Endothelial cell of umbilical vein (primary cell): Measurements from ENCODE around the gene GLB1L2. TPM values are rescaled to one million over a fixed set of nuclear protein-coding genes. Genes with fewer than 3 reads are reported as not detected.

Source experiments
- BruUV-seq: library from RNA; stranded (reverse); fragments of 400-500 nt; replicated peaks from 2 replicates; lab custom pipeline; 2021; lab: Mats Ljungman, UMichigan
- CTCF ChIA-PET: fragments of 300-600, 350-600 bp; sonication (Branson Sonifier 250); formaldehyde crosslinking; loops from one replicate; lab custom pipeline; 2021; ENCODE audit warnings: antibody characterized with exemption, inconsistent platforms; lab: Charles Lee
- POLR2A ChIA-PET: fragments of 300-600, 350-600 bp; sonication (Branson Sonifier 250); formaldehyde crosslinking; loops from one replicate; lab custom pipeline; 2021; ENCODE audit warnings: antibody characterized with exemption, inconsistent platforms; lab: Charles Lee
- DNase-seq: peaks from one replicate; pipeline ENCODE4 v3.0.0-alpha.2; 2011; ENCODE audit warnings: low read depth, low spot score
- FAIRE-seq: peaks from 2 replicates; lab custom pipeline; 2011; peaks lifted over from hg19 to GRCh38; lab: Jason Lieb, UNC
- H2AFZ ChIP-seq: 2 replicates; pipeline ENCODE4 v1.6.0; 2012; ENCODE audit warnings: low read depth, low read length, control low read depth, inconsistent platforms
- H3K27ac ChIP-seq: 2 replicates; pipeline ENCODE4 v1.5.1; 2011; ENCODE audit warnings: low read depth, mild to moderate bottlenecking, control low read depth, low read length, moderate library complexity; ENCODE audit not compliant: insufficient read depth
- H3K27me3 ChIP-seq, 2 experiments: 2 replicates each; pipeline versions ENCODE4 v1.6.0 to v1.6.1; 2011; ENCODE audit warnings: low read length in 2 of 2, mixed read lengths in 1 of 2; ENCODE audit not compliant: control insufficient read depth in 2 of 2, insufficient read depth in 2 of 2
- H3K36me3 ChIP-seq, 2 experiments: 2 replicates in 1 of 2; 3 replicates in 1 of 2; pipeline ENCODE4 v1.5.1; 2011; ENCODE audit warnings: low read length in 2 of 2, mild to moderate bottlenecking in 1 of 2, moderate library complexity in 1 of 2; ENCODE audit not compliant: control insufficient read depth in 2 of 2, insufficient read depth in 2 of 2; ENCODE audit errors: extremely low read depth in 1 of 2
- H3K4me1 ChIP-seq: 3 replicates; pipeline ENCODE4 v1.5.1; 2011; ENCODE audit warnings: mild to moderate bottlenecking, low read length; ENCODE audit not compliant: control insufficient read depth, insufficient read depth; ENCODE audit errors: extremely low read depth
- H3K4me2 ChIP-seq: 2 replicates; pipeline ENCODE4 v1.6.1; 2011; ENCODE audit warnings: low read length, control low read depth, mixed read lengths; ENCODE audit not compliant: insufficient read depth
- H3K4me3 ChIP-seq, 3 experiments: fragments of 200-600 bp in 1 of 3; sonication (generic), shearing (Covaris generic) in 1 of 3; replicated peaks in 1 of 3; 2 replicates each; pipeline ENCODE4 v1.5.1; 2011 to 2016; ENCODE audit warnings: control low read depth in 3 of 3, low read length in 3 of 3, mild to moderate bottlenecking in 2 of 3, inconsistent platforms in 1 of 3, low read depth in 1 of 3, moderate library complexity in 1 of 3; ENCODE audit not compliant: insufficient read depth in 1 of 3
- H3K79me2 ChIP-seq: 2 replicates; pipeline ENCODE4 v1.6.0; 2012; ENCODE audit warnings: low read length, inconsistent platforms; ENCODE audit not compliant: control insufficient read depth, insufficient read depth
- H3K9ac ChIP-seq: replicated peaks from 2 replicates; pipeline ENCODE3; 2011; ENCODE audit warnings: low read length, control low read depth; ENCODE audit not compliant: insufficient read depth; ENCODE audit errors: extremely low read depth
- H3K9me1 ChIP-seq: replicated peaks from 3 replicates; pipeline ENCODE4 v1.6.0; 2011; ENCODE audit warnings: mild to moderate bottlenecking, low read length; ENCODE audit not compliant: control insufficient read depth, insufficient read depth; ENCODE audit errors: extremely low read depth
- H3K9me3 ChIP-seq: replicated peaks from 2 replicates; pipeline ENCODE4 v1.5.1; 2012; ENCODE audit warnings: low read length, inconsistent platforms; ENCODE audit not compliant: control insufficient read depth, insufficient read depth
- H4K20me1 ChIP-seq: replicated peaks from 2 replicates; pipeline ENCODE3; 2011; ENCODE audit warnings: mild to moderate bottlenecking, low read length; ENCODE audit not compliant: control insufficient read depth, insufficient read depth; ENCODE audit errors: extremely low read depth
- EZH2 ChIP-seq: IDR thresholded peaks from 2 replicates; pipeline ENCODE4 v1.6.1; 2012; ENCODE audit warnings: borderline replicate concordance, low read depth, mild to moderate bottlenecking, moderate library complexity, low read length, inconsistent platforms; ENCODE audit not compliant: severe bottlenecking
- FOS ChIP-seq: IDR thresholded peaks from 2 replicates; pipeline ENCODE4 v1.6.1; 2011; ENCODE audit warnings: mild to moderate bottlenecking, low read length, moderate library complexity, borderline replicate concordance; ENCODE audit not compliant: insufficient read depth
- GATA2 ChIP-seq: IDR thresholded peaks from 2 replicates; pipeline ENCODE4 v1.7.0; 2011; ENCODE audit warnings: low read depth, mild to moderate bottlenecking, moderate library complexity, mixed read lengths, low read length; ENCODE audit not compliant: insufficient read length, insufficient read depth
- JUN ChIP-seq: IDR thresholded peaks from 2 replicates; pipeline ENCODE4 v1.6.1; 2011; ENCODE audit warnings: borderline replicate concordance, low read depth; ENCODE audit not compliant: insufficient read length, insufficient read depth
- MAX ChIP-seq: IDR thresholded peaks from 2 replicates; pipeline ENCODE4 v1.6.1; 2011; ENCODE audit not compliant: insufficient read depth, insufficient read length
- MYC ChIP-seq: IDR thresholded peaks from one replicate; pipeline ENCODE4 v1.6.1; 2011; ENCODE audit warnings: mild to moderate bottlenecking, low read depth, low read length
- POLR2A ChIP-seq: IDR thresholded peaks from 2 replicates; pipeline ENCODE4 v1.6.1; 2012; ENCODE audit warnings: low read depth, mild to moderate bottlenecking, control low read depth, low read length
- POLR2AphosphoS5 ChIP-seq: IDR thresholded peaks from 2 replicates; pipeline ENCODE4 v1.6.1; 2012; ENCODE audit warnings: low read depth, mild to moderate bottlenecking, control low read depth, low read length, moderate library complexity; ENCODE audit not compliant: insufficient read depth
- dilution Hi-C: fragments of 300-500 bp; cut with MboI; formaldehyde crosslinking; loops from one replicate; pipeline ENCODE4 v1.15.0; 2019; ENCODE audit warnings: low sequenced_read_pairs; ENCODE audit not compliant: extremely low pct_ligation_motif_present
- intact Hi-C: fragments of 100-400 bp; cut with micrococcal nuclease; formaldehyde crosslinking; loops from one replicate; pipeline ENCODE4 v1.10.0; 2022
- polyA plus RNA-seq, 4 experiments: library from polyadenylated mRNA; depleted of rRNA in 3 of 4; stranded (reverse) in 3 of 4; unstranded in 1 of 4; fragments of >200 nt; gene quantifications; 2 replicates each; pipeline versions ENCODE4 v1.2.1 to v1.2.3, GENCODE V29; 2011 to 2012; ENCODE audit warnings: missing spikeins in 1 of 4
- total RNA-seq: library from RNA; stranded (reverse); gene quantifications from 2 replicates; pipeline ENCODE4 v1.2.3, GENCODE V29; 2021
- TF ChIP-seq, protein P1 (sequence below), 2 donors: IDR thresholded peaks; 1 replicate in 1 of 2; 2 replicates in 1 of 2; pipeline ENCODE4 v1.5.1; 2011; ENCODE audit warnings: low read length in 2 of 2, mild to moderate bottlenecking in 2 of 2, moderate library complexity in 2 of 2, control low read depth in 1 of 2, inconsistent platforms in 1 of 2, low read depth in 1 of 2; ENCODE audit not compliant: insufficient read depth in 1 of 2; ENCODE audit errors: extremely low read depth in 1 of 2

Gene GLB1L2
- total and polyA plus RNA-seq, 2 donors (not counting 3 experiments of a cell fraction or from before 2014, with no cell fraction given): 0.55 to 0.59 TPM

DNA sequence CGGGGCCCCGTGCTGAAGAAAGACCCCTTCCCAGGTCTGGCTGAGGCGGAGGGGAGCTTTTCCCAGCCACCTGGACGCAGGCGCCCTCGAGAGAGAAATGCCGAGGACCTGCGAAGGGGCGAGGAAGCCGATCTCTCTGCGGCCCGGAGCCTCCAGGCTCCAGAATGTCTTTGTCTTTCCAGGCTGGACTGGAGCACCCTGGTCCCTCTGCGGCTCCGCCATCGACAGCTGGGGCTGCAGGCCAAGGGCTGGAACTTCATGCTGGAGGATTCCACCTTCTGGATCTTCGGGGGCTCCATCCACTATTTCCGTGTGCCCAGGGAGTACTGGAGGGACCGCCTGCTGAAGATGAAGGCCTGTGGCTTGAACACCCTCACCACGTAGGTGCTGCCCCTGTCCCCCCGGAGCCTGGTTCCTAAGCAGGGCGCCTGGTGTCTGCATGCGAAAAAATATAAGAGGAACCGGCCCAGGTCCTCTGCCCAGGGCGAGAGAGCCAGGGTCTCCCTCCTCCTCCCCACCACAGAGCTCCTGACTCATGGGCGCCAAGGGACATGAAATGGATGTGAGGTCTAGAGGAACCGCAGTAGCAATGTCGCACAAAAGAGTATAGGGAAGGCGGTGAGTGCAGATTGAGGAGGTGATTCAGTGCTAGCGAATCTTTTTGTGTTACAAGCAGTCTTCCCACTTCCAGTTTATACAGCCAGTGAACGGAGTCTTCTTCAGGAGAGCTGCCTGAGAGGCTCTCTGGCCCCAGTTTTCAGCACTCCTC, 11.0 kb downstream of the GLB1L2 start:
- no peak overlapping the region for H3K4me2 ChIP-seq
- intact Hi-C loops: no loop called here
- CTCF ChIA-PET: no interaction called here
- H3K4me3 ChIP-seq: no peak overlapping the region
- H3K27ac ChIP-seq: no peak overlapping the region
- H3K9me3 ChIP-seq: no peaks in the 10 kb centered on the region
- TF ChIP-seq JUN (no peak), POLR2A (no peak), MYC (no peak), FOS (no peak), EZH2 (no peak), POLR2AphosphoS5 (no peak), MAX (no peak), GATA2 (no peak)
- TF ChIP-seq, protein P1, sequence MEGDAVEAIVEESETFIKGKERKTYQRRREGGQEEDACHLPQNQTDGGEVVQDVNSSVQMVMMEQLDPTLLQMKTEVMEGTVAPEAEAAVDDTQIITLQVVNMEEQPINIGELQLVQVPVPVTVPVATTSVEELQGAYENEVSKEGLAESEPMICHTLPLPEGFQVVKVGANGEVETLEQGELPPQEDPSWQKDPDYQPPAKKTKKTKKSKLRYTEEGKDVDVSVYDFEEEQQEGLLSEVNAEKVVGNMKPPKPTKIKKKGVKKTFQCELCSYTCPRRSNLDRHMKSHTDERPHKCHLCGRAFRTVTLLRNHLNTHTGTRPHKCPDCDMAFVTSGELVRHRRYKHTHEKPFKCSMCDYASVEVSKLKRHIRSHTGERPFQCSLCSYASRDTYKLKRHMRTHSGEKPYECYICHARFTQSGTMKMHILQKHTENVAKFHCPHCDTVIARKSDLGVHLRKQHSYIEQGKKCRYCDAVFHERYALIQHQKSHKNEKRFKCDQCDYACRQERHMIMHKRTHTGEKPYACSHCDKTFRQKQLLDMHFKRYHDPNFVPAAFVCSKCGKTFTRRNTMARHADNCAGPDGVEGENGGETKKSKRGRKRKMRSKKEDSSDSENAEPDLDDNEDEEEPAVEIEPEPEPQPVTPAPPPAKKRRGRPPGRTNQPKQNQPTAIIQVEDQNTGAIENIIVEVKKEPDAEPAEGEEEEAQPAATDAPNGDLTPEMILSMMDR (IDR thresholded peaks at IDR 0.05; ENCODE audit: extremely low read depth in 1 of 2, insufficient read depth in 1 of 2, low read depth in 1 of 2, low read length in 2 of 2): no peak
- no peak overlapping the region for H2AFZ ChIP-seq
- no peaks in the 10 kb centered on the region for H3K9me1 ChIP-seq
- POLR2A ChIA-PET: no interaction called here
- no peak overlapping the region for H3K9ac ChIP-seq
- BruUV-seq: no TSS peak
- H4K20me1 ChIP-seq: no peaks in the 10 kb centered on the region
- no peaks in the 10 kb centered on the region for H3K79me2 ChIP-seq
- H3K4me1 ChIP-seq: no peaks in the 10 kb centered on the region
- dilution Hi-C loops: no loop called here
- DNase-seq: no peak
- no peak for FAIRE-seq
- H3K36me3 ChIP-seq: no peaks in the 10 kb centered on the region
- no peaks in the 10 kb centered on the region for H3K27me3 ChIP-seq
